Measurements from ENCODE around the gene RGS10.

GRCh38 chr10:119455609-119456434 is 86.7 kb downstream of the RGS10 start:
- TF ChIP-seq EP300 (IDR thresholded peaks at IDR 0.05): no peak
- no peak for TF ChIP-seq CTCF (IDR thresholded peaks at IDR 0.05)

Data from esophagus muscularis mucosa (tissue), 3 donors.